Endodermal cell (in vitro differentiated cells): Measurements from ENCODE around the gene VPS51. TPM values are rescaled to one million over a fixed set of nuclear protein-coding genes. Genes with fewer than 3 reads are reported as not detected.

Experiments used
- DNase-seq: peaks from one replicate; pipeline ENCODE4 v3.0.0-alpha.2; 2017
- H3K27ac ChIP-seq: 2 replicates; pipeline ENCODE4 v1.5.1; 2013; ENCODE audit warnings: mild to moderate bottlenecking, low read depth, low read length, moderate library complexity
- H3K27me3 ChIP-seq: 2 replicates; pipeline ENCODE4 v1.6.1; 2013; ENCODE audit warnings: mild to moderate bottlenecking, low read length, moderate library complexity; ENCODE audit not compliant: insufficient read depth, control insufficient read depth, poor library complexity, severe bottlenecking
- H3K36me3 ChIP-seq: 2 replicates; pipeline ENCODE4 v1.7.0; 2013; ENCODE audit warnings: mild to moderate bottlenecking, low read length, moderate library complexity; ENCODE audit not compliant: control insufficient read depth, insufficient read depth
- H3K4me1 ChIP-seq: one replicate; pipeline ENCODE4 v1.7.0; 2013; ENCODE audit warnings: low read length; ENCODE audit not compliant: control insufficient read depth, insufficient read depth
- H3K4me3 ChIP-seq: 2 replicates; pipeline ENCODE4 v1.5.1; 2013; ENCODE audit warnings: mild to moderate bottlenecking, low read length, moderate library complexity
- H3K9ac ChIP-seq: 2 replicates; pipeline ENCODE4 v1.6.1; 2013; ENCODE audit warnings: mild to moderate bottlenecking, low read length, moderate library complexity; ENCODE audit not compliant: poor library complexity, severe bottlenecking; ENCODE audit errors: extremely low read depth
- H3K9me3 ChIP-seq: 2 replicates; pipeline ENCODE4 v1.6.1; 2013; ENCODE audit warnings: mild to moderate bottlenecking, low read length, moderate library complexity; ENCODE audit not compliant: control insufficient read depth
- H3K27ac Mint-ChIP-seq: 2 replicates; pipeline ENCODE4 v1.8.0; 2020; ENCODE audit warnings: mixed read lengths
- H3K27me3 Mint-ChIP-seq: 2 replicates; pipeline ENCODE4 v1.8.0; 2021; ENCODE audit warnings: mild to moderate bottlenecking, mixed read lengths; ENCODE audit not compliant: insufficient read depth
- H3K36me3 Mint-ChIP-seq: 2 replicates; pipeline ENCODE4 v1.8.0; 2020; ENCODE audit warnings: low read depth, mixed read lengths
- H3K4me1 Mint-ChIP-seq: 2 replicates; pipeline ENCODE4 v1.8.0; 2020; ENCODE audit warnings: mixed read lengths
- H3K4me3 Mint-ChIP-seq: 2 replicates; pipeline ENCODE4 v1.8.0; 2020; ENCODE audit warnings: mild to moderate bottlenecking, moderate library complexity, mixed read lengths
- H3K9me3 Mint-ChIP-seq: 2 replicates; pipeline ENCODE4 v1.8.0; 2020; ENCODE audit warnings: mild to moderate bottlenecking, mixed read lengths
- WGBS, 2 experiments: methylation state at CpG; one replicate each; pipeline versions ENCODE4 v1.1.5 to v1.1.7; 2013; ENCODE audit warnings: missing lambda C conversion rate in 2 of 2, mixed read lengths in 1 of 2; ENCODE audit not compliant: insufficient coverage in 1 of 2, insufficient read length in 1 of 2; 5-methylcytosine and 5-hydroxymethylcytosine counted together
- total RNA-seq, 2 donors: library from RNA; stranded (reverse); fragmentation: NEBNext Ultra II Directional in 1 of 2; extraction: Animal tissue kit (Norgen Biotek cat#: 25700) in 1 of 2; gene quantifications; 2 replicates in 1 of 2; 3 replicates in 1 of 2; pipeline ENCODE4 v1.2.1, GENCODE V29; 2021
- TF ChIP-seq, protein P1 (sequence below): fragments of 200-600 bp; sonication (generic); conservative IDR thresholded peaks from 2 replicates; pipeline ENCODE4 v1.5.0; 2021; ENCODE audit warnings: antibody characterized with exemption, mild to moderate bottlenecking

Gene VPS51
- total RNA-seq, 2 donors from 2014 or later, result 107 to 113 TPM

DNA sequence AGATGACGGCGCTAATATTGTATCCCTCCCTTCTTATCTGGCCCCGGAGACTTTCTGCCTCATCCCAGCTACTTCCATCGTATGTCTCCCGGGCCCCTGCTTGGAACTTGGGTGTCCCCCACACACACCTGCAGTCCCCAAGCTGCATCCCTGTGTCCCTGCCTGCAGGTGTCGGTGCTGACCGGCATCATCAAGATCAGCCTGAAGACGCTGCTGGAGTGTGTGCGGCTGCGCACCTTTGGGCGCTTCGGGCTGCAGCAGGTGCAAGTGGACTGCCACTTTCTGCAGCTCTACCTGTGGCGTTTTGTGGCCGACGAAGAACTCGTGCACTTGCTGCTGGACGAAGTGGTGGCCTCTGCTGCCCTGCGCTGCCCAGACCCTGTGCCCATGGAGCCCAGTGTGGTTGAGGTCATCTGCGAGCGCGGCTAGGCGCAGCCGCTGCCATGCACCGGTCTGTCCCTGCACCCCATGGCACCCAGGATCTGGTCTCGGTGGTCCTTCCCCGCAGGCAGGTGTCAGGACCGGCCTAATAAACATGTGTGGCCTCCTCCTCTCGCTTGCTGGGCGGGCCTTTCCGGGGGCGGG is 15.2 kb downstream of the VPS51 start:
- H3K36me3 Mint-ChIP-seq, result peaks cover 7% of the 10 kb centered on the region
- peak overlapping the region; percentile 17 for H3K27ac Mint-ChIP-seq
- H3K4me3 ChIP-seq, result peak overlapping the region; percentile 87
- H3K4me1 Mint-ChIP-seq, result peaks cover 6% of the 10 kb centered on the region
- no peak for DNase-seq
- TF ChIP-seq, protein P1, sequence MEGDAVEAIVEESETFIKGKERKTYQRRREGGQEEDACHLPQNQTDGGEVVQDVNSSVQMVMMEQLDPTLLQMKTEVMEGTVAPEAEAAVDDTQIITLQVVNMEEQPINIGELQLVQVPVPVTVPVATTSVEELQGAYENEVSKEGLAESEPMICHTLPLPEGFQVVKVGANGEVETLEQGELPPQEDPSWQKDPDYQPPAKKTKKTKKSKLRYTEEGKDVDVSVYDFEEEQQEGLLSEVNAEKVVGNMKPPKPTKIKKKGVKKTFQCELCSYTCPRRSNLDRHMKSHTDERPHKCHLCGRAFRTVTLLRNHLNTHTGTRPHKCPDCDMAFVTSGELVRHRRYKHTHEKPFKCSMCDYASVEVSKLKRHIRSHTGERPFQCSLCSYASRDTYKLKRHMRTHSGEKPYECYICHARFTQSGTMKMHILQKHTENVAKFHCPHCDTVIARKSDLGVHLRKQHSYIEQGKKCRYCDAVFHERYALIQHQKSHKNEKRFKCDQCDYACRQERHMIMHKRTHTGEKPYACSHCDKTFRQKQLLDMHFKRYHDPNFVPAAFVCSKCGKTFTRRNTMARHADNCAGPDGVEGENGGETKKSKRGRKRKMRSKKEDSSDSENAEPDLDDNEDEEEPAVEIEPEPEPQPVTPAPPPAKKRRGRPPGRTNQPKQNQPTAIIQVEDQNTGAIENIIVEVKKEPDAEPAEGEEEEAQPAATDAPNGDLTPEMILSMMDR, result no peak
- peaks cover 25% of the 10 kb centered on the region for H3K36me3 ChIP-seq
- H3K27me3 Mint-ChIP-seq, result no peaks in the 10 kb centered on the region
- H3K27me3 ChIP-seq, result no peaks in the 10 kb centered on the region
- no peak overlapping the region for H3K27ac ChIP-seq
- H3K9me3 ChIP-seq, result no peaks in the 10 kb centered on the region
- 63 to 76% methylated on average over 22 to 31 of the region's 31 CpGs for WGBS, 2 experiments
- peak overlapping the region; percentile 89 for H3K4me3 Mint-ChIP-seq
- no peak overlapping the region for H3K9ac ChIP-seq
- H3K9me3 Mint-ChIP-seq, result no peaks in the 10 kb centered on the region
- peaks cover 4% of the 10 kb centered on the region for H3K4me1 ChIP-seq

DNA sequence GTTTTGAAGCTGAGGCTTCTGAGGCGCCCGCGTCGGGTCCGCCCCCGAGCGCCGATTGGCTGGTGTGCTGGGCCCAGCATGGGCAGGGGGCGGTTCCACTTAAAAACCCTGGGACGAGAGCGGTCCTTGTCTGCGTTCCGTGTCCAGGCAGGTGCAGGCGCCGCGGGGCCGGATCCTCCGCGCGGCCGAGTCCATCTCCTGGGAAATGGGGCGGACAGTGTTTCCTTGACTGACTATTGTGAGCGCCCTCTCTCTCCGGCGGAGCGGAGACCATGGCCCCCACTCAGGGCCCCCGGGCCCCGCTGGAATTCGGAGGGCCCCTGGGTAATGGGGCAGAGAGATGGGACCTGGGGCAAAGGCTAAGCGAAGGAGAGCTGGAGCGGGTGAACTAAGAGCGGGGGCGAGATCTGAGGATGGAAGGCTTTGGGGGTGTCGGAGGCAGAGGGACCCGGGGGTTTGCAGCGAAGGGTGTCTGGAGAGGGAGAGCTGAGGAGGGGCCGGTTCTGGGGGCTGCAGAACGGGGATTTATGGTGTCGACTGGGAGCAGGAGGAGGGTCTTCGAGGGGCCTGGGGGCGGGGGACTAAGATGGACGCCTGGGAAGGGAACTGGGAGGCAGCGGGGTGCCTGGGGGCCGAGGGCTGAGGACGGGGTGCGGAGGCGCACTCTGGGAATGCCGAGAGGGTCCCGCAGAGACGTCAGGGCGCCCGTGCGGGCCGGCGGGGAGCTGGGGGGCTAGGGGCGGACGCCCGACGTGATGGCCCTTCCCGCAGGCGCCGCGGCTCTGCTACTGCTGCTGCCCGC is 15.9 kb downstream of the VPS51 start, which contains the start of gene TM7SF2:
TSS of gene TM7SF2 (plus strand) at position 129 of the 802 bp plus-strand sequence. CDS start at position 273, 144 bp downstream.
- Mint-ChIP-seq H3K4me1 (peaks cover 6% of the 10 kb centered on the region), H3K4me3 (peak within 1 kb of the TSS; percentile 89), H3K27ac (peak within 1 kb of the TSS; percentile 92), H3K27me3 (no peaks in the 10 kb centered on the region), H3K36me3 (peaks cover 5% of the 10 kb centered on the region), H3K9me3 (no peaks in the 10 kb centered on the region)
- Histone ChIP-seq H3K4me3 (peak within 1 kb of the TSS; percentile 87), H3K27me3 (no peaks in the 10 kb centered on the region), H3K27ac (peak within 1 kb of the TSS; percentile 84), H3K9ac (peak within 1 kb of the TSS; percentile 60), H3K9me3 (no peaks in the 10 kb centered on the region), H3K36me3 (peaks cover 28% of the 10 kb centered on the region), H3K4me1 (peaks cover 8% of the 10 kb centered on the region)
- DNase-seq, result peak; percentile 98
- TF ChIP-seq, protein P1, result no peak
- WGBS, 2 experiments, result 0 to 1% methylated on average over 15 to 64 of the region's 64 CpGs

DNA sequence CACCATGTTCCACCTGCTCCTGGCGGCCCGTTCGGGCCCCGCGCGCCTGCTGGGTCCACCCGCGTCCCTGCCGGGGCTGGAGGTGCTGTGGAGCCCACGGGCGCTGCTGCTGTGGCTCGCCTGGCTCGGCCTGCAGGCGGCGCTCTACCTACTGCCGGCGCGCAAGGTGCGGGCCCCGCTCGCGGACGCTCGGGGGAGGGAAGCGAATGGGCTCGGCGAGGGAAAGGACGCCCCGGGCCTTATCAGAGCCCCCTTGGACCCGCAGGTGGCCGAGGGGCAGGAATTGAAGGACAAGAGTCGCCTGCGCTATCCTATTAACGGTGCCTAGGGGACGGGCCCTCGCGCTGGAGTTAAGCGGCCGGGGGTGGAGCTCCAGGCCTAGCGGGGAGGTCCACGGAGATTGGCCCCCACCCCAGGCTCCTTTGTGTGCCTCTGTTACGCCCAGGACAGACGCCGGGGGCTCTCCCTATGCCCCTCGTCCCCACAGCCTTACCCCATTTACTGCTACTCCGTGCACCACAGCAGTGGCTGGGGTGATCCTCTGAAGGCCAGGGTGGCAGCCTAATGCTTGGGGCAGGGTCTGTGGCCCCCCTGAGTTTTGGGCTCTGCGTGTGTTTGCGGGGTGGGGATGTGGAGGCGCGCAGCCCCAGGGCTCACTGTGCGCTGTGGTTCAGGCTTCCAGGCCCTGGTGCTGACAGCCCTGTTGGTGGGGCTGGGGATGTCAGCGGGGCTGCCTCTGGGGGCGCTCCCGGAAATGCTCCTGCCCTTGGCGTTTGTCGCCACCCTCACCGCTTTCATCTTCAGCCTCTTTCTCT is 16.7 kb downstream of the VPS51 start:
- peaks cover 28% of the 10 kb centered on the region for H3K36me3 ChIP-seq
- no peak overlapping the region for H3K27ac ChIP-seq
- TF ChIP-seq, protein P1, result peak; percentile 95
- Mint-ChIP-seq H3K4me3 (peak overlapping the region; percentile 89), H3K4me1 (peaks cover 6% of the 10 kb centered on the region), H3K27me3 (no peaks in the 10 kb centered on the region), H3K27ac (peak overlapping the region; percentile 48), H3K9me3 (no peaks in the 10 kb centered on the region), H3K36me3 (peaks cover 5% of the 10 kb centered on the region)
- peak overlapping the region; percentile 60 for H3K9ac ChIP-seq
- DNase-seq, result peak; percentile 86
- no peaks in the 10 kb centered on the region for H3K9me3 ChIP-seq
- 1 to 3% methylated on average over 19 to 57 of the region's 57 CpGs for WGBS, 2 experiments
- no peaks in the 10 kb centered on the region for H3K27me3 ChIP-seq
- H3K4me3 ChIP-seq, result peak overlapping the region; percentile 87
- H3K4me1 ChIP-seq, result peaks cover 8% of the 10 kb centered on the region
